Smooth muscle cell (in vitro differentiated cells): ENCODE data around the gene CHML. TPM values are rescaled to one million over a fixed set of nuclear protein-coding genes. Genes with fewer than 3 reads are reported as not detected.

ENCODE experiments used
- DNase-seq: peaks from one replicate; lab custom pipeline; 2025; ENCODE audit not compliant: unreplicated experiment; lab: John Stamatoyannopoulos, UW
- H2AFZ ChIP-seq: fragments of 200-600 bp; sonication (generic); 2 replicates; pipeline ENCODE4 v1.6.0; 2016; ENCODE audit warnings: antibody characterized with exemption, low read depth, mild to moderate bottlenecking
- H3F3A ChIP-seq: fragments of 200-600 bp; sonication (generic); 2 replicates; pipeline ENCODE4 v1.6.0; 2017; ENCODE audit warnings: antibody characterized with exemption, low read depth
- H3K27ac ChIP-seq: fragments of 200-600 bp; sonication (generic); 2 replicates; pipeline ENCODE4 v1.5.1; 2016; ENCODE audit warnings: low read depth, mild to moderate bottlenecking
- H3K27me3 ChIP-seq: fragments of 200-600 bp; sonication (generic); 2 replicates; pipeline ENCODE4 v1.6.1; 2016; ENCODE audit warnings: low read depth, mild to moderate bottlenecking
- H3K36me3 ChIP-seq: fragments of 200-600 bp; sonication (generic); 2 replicates; pipeline ENCODE4 v1.5.1; 2016; ENCODE audit warnings: low read depth
- H3K4me1 ChIP-seq: fragments of 200-600 bp; sonication (generic); 2 replicates; pipeline ENCODE4 v1.5.1; 2016; ENCODE audit warnings: low read depth
- H3K4me2 ChIP-seq: fragments of 200-600 bp; sonication (generic); 2 replicates; pipeline ENCODE4 v1.6.0; 2016; ENCODE audit warnings: mild to moderate bottlenecking
- H3K4me3 ChIP-seq: fragments of 200-600 bp; sonication (generic); 2 replicates; pipeline ENCODE4 v1.5.1; 2016; ENCODE audit warnings: mild to moderate bottlenecking
- H3K79me2 ChIP-seq: fragments of 200-600 bp; sonication (generic); 2 replicates; pipeline ENCODE4 v1.6.0; 2016; ENCODE audit warnings: low read depth, mild to moderate bottlenecking
- H3K9ac ChIP-seq: fragments of 200-600 bp; sonication (generic); 2 replicates; pipeline ENCODE4 v1.6.0; 2016; ENCODE audit warnings: low read depth
- H3K9me3 ChIP-seq: fragments of 200-600 bp; sonication (generic); replicated peaks from 2 replicates; pipeline ENCODE4 v1.5.1; 2016; ENCODE audit warnings: low read depth
- H4K20me1 ChIP-seq: fragments of 200-600 bp; sonication (generic); 2 replicates; pipeline ENCODE4 v1.6.0; 2016; ENCODE audit warnings: low read depth
- CTCF ChIP-seq: fragments of 200-600 bp; sonication (generic); IDR thresholded peaks from 2 replicates; pipeline ENCODE4 v1.5.1; 2017; ENCODE audit warnings: borderline replicate concordance, mild to moderate bottlenecking, antibody characterized with exemption; ENCODE audit not compliant: insufficient read depth, poor library complexity, severe bottlenecking
- WGBS: methylation state at CpG from one replicate; pipeline ENCODE4 v1.1.7; 2016; ENCODE audit warnings: low lambda C conversion rate; 5-methylcytosine and 5-hydroxymethylcytosine counted together
- polyA plus RNA-seq: library from polyadenylated mRNA; unstranded; fragments of >200 nt; fragmentation: Nextera tagmentation; extraction: Ambion mirVana; gene quantifications from 2 replicates; pipeline ENCODE4 v1.2.1, GENCODE V29; 2016
- total RNA-seq: library from RNA; depleted of rRNA; stranded (reverse); fragments of >200 nt; gene quantifications from 2 replicates; pipeline ENCODE4 v1.2.3, GENCODE V29; 2014

The CHML gene
- total and polyA plus RNA-seq, 2 experiments from 2014 or later: 2.3 to 11.3 TPM

- no peak for TF ChIP-seq CTCF
- Histone ChIP-seq H3F3A (peaks cover 6% of the 10 kb centered on the region), H3K79me2 (peaks cover 24% of the 10 kb centered on the region), H3K27ac (peak overlapping the region; percentile 39), H4K20me1 (peaks cover 13% of the 10 kb centered on the region), H3K4me1 (peaks cover 20% of the 10 kb centered on the region), H3K27me3 (no peaks in the 10 kb centered on the region), H2AFZ (no peak overlapping the region), H3K4me3 (no peak overlapping the region), H3K9ac (no peak overlapping the region), H3K36me3 (no peaks in the 10 kb centered on the region), H3K4me2 (no peak overlapping the region), H3K9me3 (no peaks in the 10 kb centered on the region)
- 58% methylated on average over 12 of the region's 12 CpGs for WGBS
- DNase-seq: no peak
Observed at GRCh38 chr1:241641773-241642592, 1.8 kb upstream of the CHML start.

- Histone ChIP-seq H3K27ac (peak overlapping the region; percentile 39), H3K9ac (no peak overlapping the region), H2AFZ (peak overlapping the region; percentile 88), H3K27me3 (no peaks in the 10 kb centered on the region), H3K79me2 (peaks cover 25% of the 10 kb centered on the region), H3K4me2 (peak overlapping the region; percentile 99), H3K4me1 (peaks cover 27% of the 10 kb centered on the region), H3F3A (peaks cover 6% of the 10 kb centered on the region), H3K36me3 (no peaks in the 10 kb centered on the region), H3K4me3 (peak overlapping the region; percentile 93), H3K9me3 (no peaks in the 10 kb centered on the region), H4K20me1 (peaks cover 17% of the 10 kb centered on the region)
- TF ChIP-seq CTCF: no peak
- WGBS: 94% methylated on average over 9 of the region's 9 CpGs
- DNase-seq: no peak
Observed at GRCh38 chr1:241640867-241641622, 876 bp upstream of the CHML start.

- DNase-seq: peak; percentile 45
- Histone ChIP-seq H4K20me1 (peaks cover 17% of the 10 kb centered on the region), H3K9me3 (no peaks in the 10 kb centered on the region), H3K36me3 (no peaks in the 10 kb centered on the region), H3K4me3 (peak overlapping the region; percentile 93), H3K79me2 (peaks cover 34% of the 10 kb centered on the region), H3K4me1 (peaks cover 27% of the 10 kb centered on the region), H3K27me3 (no peaks in the 10 kb centered on the region), H3K9ac (peak overlapping the region; percentile 80), H3K4me2 (peak overlapping the region; percentile 99), H3F3A (peaks cover 6% of the 10 kb centered on the region), H2AFZ (peak overlapping the region; percentile 98), H3K27ac (peak overlapping the region; percentile 9)
- WGBS: 2% methylated on average over 16 of the region's 42 CpGs
- TF ChIP-seq CTCF: no peak
Observed at GRCh38 chr1:241639623-241640148, 483 bp downstream of the CHML start.
